ENCODE data around the gene SRRM4.
"Not testable (repeated sequence)": the region's sequence is repeated elsewhere in the genome, so short reads cannot be mapped to it uniquely, and the experiment has no call there.

SRRM4 gene

DNA sequence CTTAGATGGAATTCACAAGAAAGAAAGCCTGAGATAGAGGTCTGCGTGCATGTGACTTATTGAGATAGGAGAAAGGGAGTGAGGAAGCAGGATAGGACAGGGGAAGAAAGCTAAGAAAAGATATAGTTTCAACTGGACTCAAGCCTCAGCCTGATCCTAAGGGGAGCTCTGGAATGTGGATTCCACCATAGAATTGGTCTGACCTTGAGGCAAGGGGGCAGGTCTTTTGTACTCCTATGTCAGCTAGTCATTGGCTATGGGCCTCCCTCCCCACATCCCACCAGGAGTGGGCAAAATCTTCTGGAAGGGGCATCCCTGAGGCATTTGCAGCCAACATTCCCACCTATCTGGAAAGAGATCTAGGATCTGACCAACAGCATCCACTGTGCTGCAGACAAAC is 108.9 kb downstream of the SRRM4 start:
- no peak overlapping the region for H3K9ac ChIP-seq (ENCODE audit: low read length in 2 of 2)
- no peaks in the 10 kb centered on the region for H3K4me1 ChIP-seq (ENCODE audit: control insufficient read depth, insufficient read depth, low read length)
- no peaks in the 10 kb centered on the region for H3K36me3 ChIP-seq (ENCODE audit: control insufficient read depth in 2 of 2, insufficient read depth in 2 of 2, low read length in 2 of 2)
- H3K4me3 ChIP-seq (ENCODE audit: low read length in 2 of 2), result no peak overlapping the region
- H3K9me3 ChIP-seq (ENCODE audit: control insufficient read depth in 2 of 2, low read length in 2 of 2), result peaks cover 0 to 3% of the 10 kb centered on the region in 2 donors
- peaks cover 6 to 21% of the 10 kb centered on the region in 2 donors for H3K27me3 ChIP-seq (ENCODE audit: control insufficient read depth in 1 of 2, insufficient read depth in 2 of 2, low read length in 2 of 2)
- H3K27ac ChIP-seq (ENCODE audit: low read length), result no peak overlapping the region

DNA sequence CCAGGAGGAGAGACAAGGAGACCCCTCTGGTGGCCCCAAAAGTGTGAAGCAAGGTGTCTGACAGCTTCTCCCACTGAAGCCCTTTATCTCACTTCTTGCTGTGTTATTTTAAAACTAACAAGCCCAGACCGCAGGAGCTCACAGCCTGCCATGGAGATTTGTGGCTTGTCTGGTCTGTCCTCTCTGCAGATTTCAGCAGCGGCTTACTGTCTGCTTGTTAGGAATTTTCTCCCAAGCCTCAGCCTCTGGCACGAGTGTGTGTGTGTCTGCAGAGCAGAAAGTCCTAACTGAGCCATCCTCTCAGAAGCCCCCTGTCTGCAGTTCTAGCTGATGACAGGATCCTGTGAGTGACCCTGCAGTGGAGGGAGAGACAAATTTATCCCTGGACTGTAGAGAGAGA is 109.5 kb downstream of the SRRM4 start:
- Histone ChIP-seq H3K27ac (ENCODE audit: low read length) (no peak overlapping the region), H3K4me1 (ENCODE audit: control insufficient read depth, insufficient read depth, low read length) (no peaks in the 10 kb centered on the region), H3K4me3 (ENCODE audit: low read length in 2 of 2) (no peak overlapping the region), H3K9ac (ENCODE audit: low read length in 2 of 2) (no peak overlapping the region), H3K9me3 (ENCODE audit: control insufficient read depth in 2 of 2, low read length in 2 of 2) (peaks cover 0 to 3% of the 10 kb centered on the region in 2 donors), H3K36me3 (ENCODE audit: control insufficient read depth in 2 of 2, insufficient read depth in 2 of 2, low read length in 2 of 2) (no peaks in the 10 kb centered on the region), H3K27me3 (ENCODE audit: control insufficient read depth in 1 of 2, insufficient read depth in 2 of 2, low read length in 2 of 2) (peaks cover 6 to 21% of the 10 kb centered on the region in 2 donors)

DNA sequence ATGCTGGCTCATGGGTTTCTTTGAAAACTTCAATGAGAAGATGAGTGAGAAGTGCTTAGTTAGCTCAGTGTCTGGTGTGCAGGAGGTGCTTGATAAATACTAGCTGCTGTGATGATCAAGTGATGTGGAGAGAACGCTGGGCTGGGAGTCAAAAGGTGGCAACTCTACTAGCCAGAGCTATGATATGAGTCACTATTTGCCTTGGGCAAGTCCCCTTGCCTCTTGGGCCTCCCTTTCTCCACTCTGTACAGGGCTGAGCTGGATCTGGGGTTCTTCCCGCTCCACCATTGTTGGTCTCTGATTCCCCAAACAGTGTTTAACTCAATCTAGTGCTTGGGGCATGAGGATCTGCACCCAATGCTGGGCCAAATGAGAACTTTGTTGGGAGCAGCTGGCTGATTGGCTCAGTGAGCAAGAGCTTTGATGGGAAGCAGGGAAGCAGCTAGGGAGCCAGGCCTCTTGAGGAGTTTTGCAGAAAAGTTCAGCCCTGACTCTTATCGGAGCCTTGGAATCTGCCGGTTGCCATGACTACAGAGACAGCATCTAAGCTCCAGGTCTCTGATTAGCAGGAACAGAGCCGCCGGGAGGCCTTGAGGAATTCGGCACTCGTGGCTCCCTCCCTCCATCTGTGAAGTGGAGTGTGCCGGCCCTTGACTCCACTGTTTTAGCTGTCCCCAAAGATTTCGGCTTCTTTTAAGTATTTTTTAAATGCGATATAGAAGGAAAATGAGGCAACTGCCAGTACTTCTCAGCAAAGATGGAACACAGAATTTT is 115.3 kb downstream of the SRRM4 start:
- Histone ChIP-seq H3K9me3 (ENCODE audit: control insufficient read depth in 2 of 2, low read length in 2 of 2) (peaks cover 0 to 16% of the 10 kb centered on the region in 2 donors), H3K4me1 (ENCODE audit: control insufficient read depth, insufficient read depth, low read length) (no peaks in the 10 kb centered on the region), H3K36me3 (ENCODE audit: control insufficient read depth in 2 of 2, insufficient read depth in 2 of 2, low read length in 2 of 2) (no peaks in the 10 kb centered on the region), H3K27ac (ENCODE audit: low read length) (no peak overlapping the region), H3K9ac (ENCODE audit: low read length in 2 of 2) (no peak overlapping the region), H3K4me3 (ENCODE audit: low read length in 2 of 2) (no peak overlapping the region), H3K27me3 (ENCODE audit: control insufficient read depth in 1 of 2, insufficient read depth in 2 of 2, low read length in 2 of 2) (peaks cover 0 to 15% of the 10 kb centered on the region in 2 donors)

DNA sequence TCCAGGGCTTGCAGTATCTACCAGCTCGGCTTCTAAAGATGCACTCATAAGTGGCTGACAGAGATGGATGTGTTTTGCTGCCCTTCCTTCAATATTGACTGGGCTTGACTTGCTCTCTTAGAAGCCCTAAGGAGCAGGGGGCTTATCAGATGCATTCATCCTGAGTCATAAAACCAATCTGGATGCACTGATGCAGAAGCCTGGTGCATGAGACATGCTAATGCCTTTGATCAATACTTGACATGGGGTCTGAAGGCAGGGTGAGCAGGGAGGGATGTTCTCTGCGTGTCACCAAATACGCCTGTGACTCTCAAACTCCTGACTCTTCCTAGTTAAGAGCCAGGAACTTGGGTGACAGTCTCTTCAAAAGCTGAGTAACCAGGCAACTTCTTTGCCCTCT is 119.6 kb downstream of the SRRM4 start:
- Histone ChIP-seq H3K36me3 (ENCODE audit: control insufficient read depth in 2 of 2, insufficient read depth in 2 of 2, low read length in 2 of 2) (no peaks in the 10 kb centered on the region), H3K4me3 (ENCODE audit: low read length in 2 of 2) (no peak overlapping the region), H3K27me3 (ENCODE audit: control insufficient read depth in 1 of 2, insufficient read depth in 2 of 2, low read length in 2 of 2) (peaks cover 0 to 6% of the 10 kb centered on the region in 2 donors), H3K9ac (ENCODE audit: low read length in 2 of 2) (no peak overlapping the region), H3K9me3 (ENCODE audit: control insufficient read depth in 2 of 2, low read length in 2 of 2) (peaks cover 0 to 16% of the 10 kb centered on the region in 2 donors), H3K4me1 (ENCODE audit: control insufficient read depth, insufficient read depth, low read length) (no peaks in the 10 kb centered on the region), H3K27ac (ENCODE audit: low read length) (no peak overlapping the region)

DNA sequence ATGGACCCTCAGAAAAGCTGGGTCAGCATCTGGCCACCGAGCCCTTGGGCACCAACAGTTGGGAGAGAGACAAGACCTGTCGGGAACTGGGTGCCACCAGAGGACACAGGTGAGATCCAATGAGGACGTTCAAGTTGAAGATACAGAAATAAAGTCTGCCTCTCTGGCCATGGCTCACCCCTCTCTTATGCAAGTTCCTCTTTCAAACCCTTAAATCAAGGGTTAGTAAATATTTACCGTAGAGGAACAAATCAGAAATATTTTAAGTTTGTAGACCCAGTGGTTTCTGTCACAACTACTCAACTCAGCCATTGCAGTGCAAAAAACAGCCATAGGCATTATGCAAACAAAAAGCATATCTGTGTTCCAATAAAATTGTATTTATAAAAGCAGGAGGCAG is 120.9 kb downstream of the SRRM4 start:
- H3K4me3 ChIP-seq (ENCODE audit: low read length in 2 of 2), result no peak overlapping the region
- peaks cover 0 to 16% of the 10 kb centered on the region in 2 donors for H3K9me3 ChIP-seq (ENCODE audit: control insufficient read depth in 2 of 2, low read length in 2 of 2)
- H3K9ac ChIP-seq (ENCODE audit: low read length in 2 of 2), result no peak overlapping the region
- no peak overlapping the region for H3K27ac ChIP-seq (ENCODE audit: low read length)
- peaks cover 0 to 5% of the 10 kb centered on the region in 2 donors for H3K27me3 ChIP-seq (ENCODE audit: control insufficient read depth in 1 of 2, insufficient read depth in 2 of 2, low read length in 2 of 2)
- H3K36me3 ChIP-seq (ENCODE audit: control insufficient read depth in 2 of 2, insufficient read depth in 2 of 2, low read length in 2 of 2), result no peaks in the 10 kb centered on the region
- no peaks in the 10 kb centered on the region for H3K4me1 ChIP-seq (ENCODE audit: control insufficient read depth, insufficient read depth, low read length)

DNA sequence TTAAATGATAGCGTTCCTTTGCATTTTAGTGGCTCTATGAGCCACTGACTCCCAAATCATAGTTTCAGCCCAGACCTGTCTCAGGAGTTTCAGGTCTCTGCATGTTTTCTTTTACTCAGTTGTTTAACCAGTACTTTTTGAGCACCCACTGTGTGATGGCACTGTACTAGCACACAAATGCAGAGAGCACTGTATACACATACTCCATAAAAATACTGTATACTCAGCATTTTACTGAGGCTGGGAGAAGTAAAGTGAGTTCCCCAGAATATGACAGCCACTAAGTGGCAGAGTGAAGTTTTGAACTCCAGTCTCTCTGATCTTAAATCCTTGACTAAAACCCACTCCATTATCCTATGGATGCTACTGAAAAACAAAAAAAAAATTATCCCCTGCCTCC is 121.4 kb downstream of the SRRM4 start:
- Histone ChIP-seq H3K4me1 (ENCODE audit: control insufficient read depth, insufficient read depth, low read length) (no peaks in the 10 kb centered on the region), H3K36me3 (ENCODE audit: control insufficient read depth in 2 of 2, insufficient read depth in 2 of 2, low read length in 2 of 2) (no peaks in the 10 kb centered on the region), H3K27ac (ENCODE audit: low read length) (no peak overlapping the region), H3K4me3 (ENCODE audit: low read length in 2 of 2) (no peak overlapping the region), H3K9ac (ENCODE audit: low read length in 2 of 2) (no peak overlapping the region), H3K9me3 (ENCODE audit: control insufficient read depth in 2 of 2, low read length in 2 of 2) (peaks cover 0 to 12% of the 10 kb centered on the region in 2 donors), H3K27me3 (ENCODE audit: control insufficient read depth in 1 of 2, insufficient read depth in 2 of 2, low read length in 2 of 2) (peaks cover 0 to 2% of the 10 kb centered on the region in 2 donors)

DNA sequence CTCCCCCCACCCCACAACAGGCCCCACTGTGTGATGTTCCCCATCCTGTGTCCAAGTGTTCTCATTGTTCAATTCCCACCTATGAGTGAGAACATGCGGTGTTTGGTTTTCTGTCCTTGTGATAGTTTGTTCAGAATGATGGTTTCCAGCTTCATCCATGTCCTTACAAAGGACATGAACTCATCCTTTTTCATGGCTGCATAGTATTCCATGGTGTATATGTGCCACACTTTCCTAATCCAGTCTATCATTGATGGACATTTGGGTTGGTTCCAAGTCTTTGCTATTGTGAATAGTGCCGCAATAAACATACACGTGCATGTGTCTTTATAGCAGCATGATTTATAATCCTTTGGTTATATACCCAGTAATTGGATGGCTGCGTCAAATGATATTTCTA is 123.6 kb downstream of the SRRM4 start:
- not testable (repeated sequence) for H3K4me1 ChIP-seq (ENCODE audit: control insufficient read depth, insufficient read depth, low read length); H3K4me3 ChIP-seq (ENCODE audit: low read length in 2 of 2); H3K36me3 ChIP-seq (ENCODE audit: control insufficient read depth in 2 of 2, insufficient read depth in 2 of 2, low read length in 2 of 2); H3K9ac ChIP-seq (ENCODE audit: low read length in 2 of 2); H3K9me3 ChIP-seq (ENCODE audit: control insufficient read depth in 2 of 2, low read length in 2 of 2); H3K27ac ChIP-seq (ENCODE audit: low read length); H3K27me3 ChIP-seq (ENCODE audit: control insufficient read depth in 1 of 2, insufficient read depth in 2 of 2, low read length in 2 of 2)

DNA sequence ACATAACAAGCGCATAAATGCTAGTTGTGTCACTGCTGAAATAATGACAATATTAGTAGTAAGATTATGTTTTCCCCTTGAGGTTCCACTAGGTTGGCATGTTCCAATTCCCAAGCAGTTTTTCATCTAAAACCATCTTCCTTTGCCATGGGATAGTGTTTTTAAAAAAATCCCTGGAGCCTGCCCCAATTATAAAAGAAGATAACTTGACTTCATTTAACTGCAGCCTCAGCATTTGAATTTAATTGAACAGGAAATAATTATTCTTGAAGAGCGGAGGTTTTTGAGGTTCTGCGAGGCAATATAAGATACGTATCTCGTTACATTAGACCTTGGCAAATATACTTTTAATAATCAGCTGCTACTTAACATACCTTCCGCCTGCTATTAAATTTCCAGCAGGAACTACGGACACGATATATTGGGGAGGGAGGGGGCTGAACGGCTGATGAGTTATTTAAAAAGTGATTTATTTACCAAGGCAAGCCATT is 132.2 kb downstream of the SRRM4 start:
- peaks cover 0 to 3% of the 10 kb centered on the region in 2 donors for H3K27me3 ChIP-seq (ENCODE audit: control insufficient read depth in 1 of 2, insufficient read depth in 2 of 2, low read length in 2 of 2)
- no peak overlapping the region for H3K9ac ChIP-seq (ENCODE audit: low read length in 2 of 2)
- no peaks in the 10 kb centered on the region for H3K9me3 ChIP-seq (ENCODE audit: control insufficient read depth in 2 of 2, low read length in 2 of 2)
- H3K27ac ChIP-seq (ENCODE audit: low read length), result no peak overlapping the region
- H3K4me1 ChIP-seq (ENCODE audit: control insufficient read depth, insufficient read depth, low read length), result peaks cover 2% of the 10 kb centered on the region
- no peaks in the 10 kb centered on the region for H3K36me3 ChIP-seq (ENCODE audit: control insufficient read depth in 2 of 2, insufficient read depth in 2 of 2, low read length in 2 of 2)
- H3K4me3 ChIP-seq (ENCODE audit: low read length in 2 of 2), result no peak overlapping the region

DNA sequence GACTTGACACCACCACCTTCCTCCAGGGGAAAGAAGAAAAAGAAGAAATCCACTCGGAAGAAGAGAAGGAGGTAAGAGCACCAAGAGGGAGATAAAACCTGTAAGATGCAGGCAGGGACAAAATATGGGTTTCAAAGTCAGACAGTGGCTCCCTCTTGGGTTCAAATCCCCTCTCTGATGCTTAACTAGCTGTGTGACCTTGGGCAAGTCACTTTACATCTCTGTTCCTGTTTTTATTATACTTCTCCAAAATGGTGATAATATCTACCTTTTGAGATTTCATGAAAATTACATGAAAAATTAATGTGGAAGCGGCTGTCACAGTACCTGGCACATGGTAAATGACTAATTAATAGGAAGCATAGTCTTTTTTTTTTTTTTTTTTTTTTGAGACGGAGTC is 133.0 kb downstream of the SRRM4 start:
- Histone ChIP-seq H3K4me3 (ENCODE audit: low read length in 2 of 2) (no peak overlapping the region), H3K36me3 (ENCODE audit: control insufficient read depth in 2 of 2, insufficient read depth in 2 of 2, low read length in 2 of 2) (no peaks in the 10 kb centered on the region), H3K27me3 (ENCODE audit: control insufficient read depth in 1 of 2, insufficient read depth in 2 of 2, low read length in 2 of 2) (peaks cover 0 to 3% of the 10 kb centered on the region in 2 donors), H3K9me3 (ENCODE audit: control insufficient read depth in 2 of 2, low read length in 2 of 2) (no peaks in the 10 kb centered on the region), H3K27ac (ENCODE audit: low read length) (no peak overlapping the region), H3K9ac (ENCODE audit: low read length in 2 of 2) (no peak overlapping the region), H3K4me1 (ENCODE audit: control insufficient read depth, insufficient read depth, low read length) (peaks cover 2% of the 10 kb centered on the region)

DNA sequence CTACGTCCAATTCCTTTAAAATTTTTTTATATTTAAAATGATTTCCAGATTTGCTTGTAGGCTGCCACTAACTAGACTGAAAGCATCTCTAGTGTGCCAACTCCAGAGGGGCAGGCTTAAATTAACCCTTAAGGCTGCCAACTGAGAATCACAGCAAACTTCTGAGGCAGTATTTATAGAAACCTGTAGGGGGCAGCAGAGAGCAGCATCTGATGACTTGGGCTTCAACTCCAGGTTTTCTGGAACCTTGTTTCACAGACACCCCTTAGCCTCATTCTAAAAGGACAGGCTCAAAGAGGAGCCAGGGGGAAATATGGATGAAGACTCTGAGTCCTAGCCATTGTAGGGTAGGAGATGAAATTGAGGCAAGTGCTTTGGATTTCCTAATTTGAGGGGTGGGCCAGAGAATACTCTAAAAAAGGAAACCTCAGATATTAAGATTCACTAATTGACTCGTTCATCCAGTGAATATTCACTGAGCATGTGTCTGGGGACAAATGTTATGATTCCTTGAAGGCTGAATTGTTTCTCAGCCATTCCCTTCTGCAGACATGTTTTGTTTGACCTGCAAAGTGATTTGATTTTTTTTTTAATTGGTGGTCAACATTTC is 134.1 kb downstream of the SRRM4 start:
- Histone ChIP-seq H3K4me1 (ENCODE audit: control insufficient read depth, insufficient read depth, low read length) (peaks cover 2% of the 10 kb centered on the region), H3K27me3 (ENCODE audit: control insufficient read depth in 1 of 2, insufficient read depth in 2 of 2, low read length in 2 of 2) (peaks cover 0 to 3% of the 10 kb centered on the region in 2 donors), H3K9me3 (ENCODE audit: control insufficient read depth in 2 of 2, low read length in 2 of 2) (no peaks in the 10 kb centered on the region), H3K4me3 (ENCODE audit: low read length in 2 of 2) (no peak overlapping the region), H3K36me3 (ENCODE audit: control insufficient read depth in 2 of 2, insufficient read depth in 2 of 2, low read length in 2 of 2) (no peaks in the 10 kb centered on the region), H3K9ac (ENCODE audit: low read length in 2 of 2) (no peak overlapping the region), H3K27ac (ENCODE audit: low read length) (no peak overlapping the region)

DNA sequence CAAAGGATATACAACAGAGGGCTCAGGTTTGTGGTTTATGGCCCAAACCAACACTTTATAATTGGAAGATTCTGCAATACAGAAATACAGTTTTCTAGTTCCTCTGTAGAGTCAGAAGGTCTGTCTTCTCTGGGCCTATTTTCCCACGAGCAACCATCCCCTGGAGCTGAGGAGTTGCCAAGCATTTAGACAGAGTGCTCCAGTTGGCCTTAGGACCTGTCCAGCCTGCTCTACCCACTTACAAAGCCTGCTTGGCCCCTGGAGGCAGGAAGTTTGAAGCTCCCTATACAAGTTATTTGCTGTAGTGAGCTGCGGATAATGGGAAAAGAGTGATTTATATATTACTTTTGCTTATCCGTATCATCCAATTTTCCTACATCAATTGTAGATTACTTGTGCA is 136.6 kb downstream of the SRRM4 start:
- H3K9ac ChIP-seq (ENCODE audit: low read length in 2 of 2), result no peak overlapping the region
- peaks cover 2% of the 10 kb centered on the region for H3K4me1 ChIP-seq (ENCODE audit: control insufficient read depth, insufficient read depth, low read length)
- no peaks in the 10 kb centered on the region for H3K27me3 ChIP-seq (ENCODE audit: control insufficient read depth in 1 of 2, insufficient read depth in 2 of 2, low read length in 2 of 2)
- H3K36me3 ChIP-seq (ENCODE audit: control insufficient read depth in 2 of 2, insufficient read depth in 2 of 2, low read length in 2 of 2), result no peaks in the 10 kb centered on the region
- H3K9me3 ChIP-seq (ENCODE audit: control insufficient read depth in 2 of 2, low read length in 2 of 2), result no peaks in the 10 kb centered on the region
- no peak overlapping the region for H3K4me3 ChIP-seq (ENCODE audit: low read length in 2 of 2)
- no peak overlapping the region for H3K27ac ChIP-seq (ENCODE audit: low read length)

All from stomach smooth muscle (tissue), 2 donors.